A673 (cell line): ENCODE data around the gene MYF5. TPM values are rescaled to one million over a fixed set of nuclear protein-coding genes. Genes with fewer than 3 reads are reported as not detected.

Source experiments
- BruUV-seq: library from RNA; stranded (reverse); fragments of 400-500 nt; replicated peaks from 2 replicates; lab custom pipeline; 2021; lab: Mats Ljungman, UMichigan
- CTCF ChIA-PET: fragments of 300-600 bp; sonication (Branson Sonifier 250); formaldehyde crosslinking; loops from one replicate; lab custom pipeline; 2022; ENCODE audit warnings: antibody characterized with exemption; lab: Charles Lee
- POLR2A ChIA-PET: fragments of 300-600 bp; sonication (Branson Sonifier 250); formaldehyde crosslinking; loops from one replicate; lab custom pipeline; 2022; ENCODE audit warnings: antibody characterized with exemption; ENCODE audit not compliant: low non-redundant PET; lab: Charles Lee
- DNase-seq: peaks from one replicate; pipeline ENCODE4 v3.0.0-alpha.2; 2015; ENCODE audit warnings: low spot score
- H3K27ac ChIP-seq: fragments of 200-600 bp; sonication (generic); 2 replicates; pipeline ENCODE4 v1.5.1; 2016; ENCODE audit warnings: mixed run types, low read depth, mild to moderate bottlenecking, mixed read lengths, antibody characterized with exemption, low read length; ENCODE audit not compliant: poor library complexity, severe bottlenecking
- H3K27me3 ChIP-seq: fragments of 200-600 bp; sonication (generic); replicated peaks from 2 replicates; pipeline ENCODE4 v1.6.1; 2017; ENCODE audit warnings: mixed run types, low read depth, mild to moderate bottlenecking, mixed read lengths, antibody characterized with exemption, low read length; ENCODE audit not compliant: insufficient read depth, poor library complexity
- H3K36me3 ChIP-seq: fragments of 200-600 bp; sonication (generic); 2 replicates; pipeline ENCODE4 v1.6.1; 2016; ENCODE audit warnings: mixed run types, mild to moderate bottlenecking, mixed read lengths, antibody characterized with exemption, low read length; ENCODE audit not compliant: insufficient read depth, poor library complexity, severe bottlenecking
- H3K4me1 ChIP-seq: fragments of 200-600 bp; sonication (generic); 2 replicates; pipeline ENCODE4 v1.6.1; 2017; ENCODE audit warnings: mixed run types, mild to moderate bottlenecking, mixed read lengths, antibody characterized with exemption, low read length; ENCODE audit not compliant: insufficient read depth, poor library complexity, severe bottlenecking
- H3K4me3 ChIP-seq: fragments of 200-600 bp; sonication (generic); 2 replicates; pipeline ENCODE4 v1.5.1; 2016; ENCODE audit warnings: low read depth, mixed run types, mild to moderate bottlenecking, mixed read lengths, low read length; ENCODE audit not compliant: poor library complexity, severe bottlenecking
- H3K9me3 ChIP-seq: fragments of 200-600 bp; sonication (generic); 2 replicates; pipeline ENCODE4 v1.6.1; 2016; ENCODE audit warnings: mixed run types, low read depth, mild to moderate bottlenecking, mixed read lengths, antibody characterized with exemption, low read length; ENCODE audit not compliant: poor library complexity, severe bottlenecking
- CTCF ChIP-seq: fragments of 300-800, 200-600 bp; sonication (generic); conservative IDR thresholded peaks from 2 replicates; pipeline ENCODE4 v1.5.1; 2017; ENCODE audit warnings: low read depth, mild to moderate bottlenecking, antibody characterized with exemption, low read length, moderate library complexity, mixed read lengths
- EZH2 ChIP-seq: fragments of 200-600 bp; sonication (generic); IDR thresholded peaks from 2 replicates; pipeline ENCODE4 v1.6.1; 2017; ENCODE audit warnings: borderline replicate concordance, low read depth, mild to moderate bottlenecking, mixed read lengths, antibody characterized with exemption, low read length; ENCODE audit not compliant: poor library complexity, severe bottlenecking
- intact Hi-C: fragments of 100-400 bp; cut with micrococcal nuclease; formaldehyde crosslinking; loops from one replicate; pipeline ENCODE4 v1.10.0; 2022; ENCODE audit not compliant: unreplicated experiment
- total RNA-seq: library from RNA; stranded (reverse); gene quantifications from 2 replicates; pipeline ENCODE4 v1.2.3, GENCODE V29; 2021

The MYF5 gene
- total RNA-seq, 1 experiment from 2014 or later = not detected

GRCh38 chr12:80676856-80677255 is 39.9 kb upstream of the MYF5 start:
- Histone ChIP-seq H3K27ac (no peak overlapping the region), H3K36me3 (no peaks in the 10 kb centered on the region), H3K4me3 (no peak overlapping the region), H3K27me3 (no peaks in the 10 kb centered on the region), H3K4me1 (peaks cover 8% of the 10 kb centered on the region), H3K9me3 (no peaks in the 10 kb centered on the region)
- POLR2A ChIA-PET = no interaction called here
- no TSS peak for BruUV-seq
- intact Hi-C loops = no loop called here
- no peak for TF ChIP-seq EZH2
- TF ChIP-seq CTCF = no peak
- no peak for DNase-seq
- CTCF ChIA-PET = no interaction called here

GRCh38 chr12:80677994-80678393 is 38.7 kb upstream of the MYF5 start:
- Histone ChIP-seq H3K4me3 (no peak overlapping the region), H3K4me1 (peaks cover 8% of the 10 kb centered on the region), H3K36me3 (no peaks in the 10 kb centered on the region), H3K9me3 (no peaks in the 10 kb centered on the region), H3K27me3 (no peaks in the 10 kb centered on the region), H3K27ac (no peak overlapping the region)
- no peak for DNase-seq
- ChIA-PET CTCF (no interaction called here), POLR2A (no interaction called here)
- BruUV-seq = no TSS peak
- intact Hi-C loops = no loop called here
- no peak for TF ChIP-seq EZH2
- TF ChIP-seq CTCF = no peak

GRCh38 chr12:80679346-80680131 is 37.2 kb upstream of the MYF5 start:
- POLR2A ChIA-PET = no interaction called here

More at GRCh38 chr12:80679346-80680131, 37.2 kb upstream of the MYF5 start:
- Histone ChIP-seq H3K36me3 (no peaks in the 10 kb centered on the region), H3K4me1 (peaks cover 8% of the 10 kb centered on the region), H3K27ac (no peak overlapping the region), H3K27me3 (no peaks in the 10 kb centered on the region), H3K9me3 (no peaks in the 10 kb centered on the region), H3K4me3 (no peak overlapping the region)
- no peak for DNase-seq
- TF ChIP-seq EZH2 (no peak), CTCF (no peak)
- intact Hi-C loops = no loop called here
- BruUV-seq = no TSS peak
- CTCF ChIA-PET = no interaction called here
